ENCODE data around the gene CCDC70. TPM values are rescaled to one million over a fixed set of nuclear protein-coding genes. Genes with fewer than 3 reads are reported as not detected.

The CCDC70 gene
- total RNA-seq (2021; fragmentation: NEBNext Ultra II Directional; extraction: Animal tissue kit (Norgen Biotek cat#: 25700)) (not detected in 2 replicates), polyA plus RNA-seq (2011; rRNA removed) (not detected in 2 replicates), polyA minus RNA-seq (2011; rRNA and poly(A)+ RNA removed) (not detected in 2 replicates)
- polyA plus RNA-seq (2011; cell fraction: cytosol; rRNA removed): not detected
- polyA plus RNA-seq (2011; cell fraction: nucleus; rRNA removed): not detected
- not detected in 4 replicates for polyA plus RNA-seq (2012, experiment 1 of 2)
- not detected for polyA plus RNA-seq (2012, experiment 2 of 2)
- polyA plus RNA-seq (2013, experiment 1 of 2): not detected
- polyA plus RNA-seq (2013, experiment 2 of 2): not detected
- not detected for polyA minus RNA-seq (2011; cell fraction: cytosol; rRNA and poly(A)+ RNA removed)
- polyA minus RNA-seq (2011; cell fraction: nucleus; rRNA and poly(A)+ RNA removed): not detected
- long read RNA-seq, experiment 1: 0 reads
- long read RNA-seq, experiment 2: 0 reads

DNA sequence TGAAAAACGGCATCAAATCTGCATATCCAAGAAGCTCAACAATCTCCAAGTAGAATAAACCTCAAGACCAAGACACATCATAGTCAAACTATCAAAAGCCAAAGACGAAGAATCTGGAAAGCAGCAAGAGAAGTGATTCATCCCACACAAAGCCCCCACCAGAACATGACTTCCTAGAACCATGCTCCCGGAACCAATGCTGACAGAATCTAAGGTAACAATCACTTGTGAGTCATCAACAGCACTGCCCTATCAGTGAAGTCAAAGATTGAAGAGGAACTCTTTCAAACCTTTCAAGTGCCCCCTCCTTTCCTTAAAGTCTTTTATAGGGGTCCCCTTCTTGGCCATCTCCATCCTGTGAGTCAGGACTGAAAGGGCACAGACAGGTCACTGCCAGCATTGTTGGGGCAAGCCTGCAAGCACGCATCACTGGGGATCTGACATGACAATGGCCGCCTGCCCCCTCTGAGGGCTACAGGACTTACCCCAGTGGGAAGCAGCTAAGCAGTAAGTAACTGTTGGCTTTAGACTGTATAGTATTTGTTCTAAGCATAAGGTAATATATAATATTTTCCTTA lies at the start of gene CCDC70:
Gene CCDC70 (plus strand): TSS at position 247 of the 578 bp plus-strand sequence. CDS start 3,443 bp downstream, outside the sequence.
- no peak within 1 kb of the TSS for H2BK15ac ChIP-seq (ENCODE audit: low read length)
- H4K91ac ChIP-seq (replicated peaks; ENCODE audit: insufficient read length, low read length): no peak within 1 kb of the TSS
- H3K23ac ChIP-seq (ENCODE audit: insufficient read length): no peak within 1 kb of the TSS
- H3K23me2 ChIP-seq (ENCODE audit: low read depth, low read length): no peaks in the 10 kb centered on the region; the same call in 1 of the 2 replicates
- H3K18ac ChIP-seq (ENCODE audit: extremely low read depth, low read length): no peak within 1 kb of the TSS
- H3K79me2 ChIP-seq (ENCODE audit: control insufficient read depth in 1 of 2, insufficient read depth in 2 of 2, low read length in 2 of 2): no peaks in the 10 kb centered on the region
- H3K14ac ChIP-seq (ENCODE audit: insufficient read length): no peak within 1 kb of the TSS
- TF ChIP-seq YY1 (IDR thresholded peaks at IDR 0.05; ENCODE audit: low read depth, low read length): 0 out of 2 replicates have a peak, but pooled peaks have one; percentile 10
- TF ChIP-seq BCL11A (IDR thresholded peaks at IDR 0.05; ENCODE audit: low read depth in 2 of 2, low read length in 2 of 2): no peak
- H2BK5ac ChIP-seq (ENCODE audit: low read depth, low read length): no peak within 1 kb of the TSS
- no peak within 1 kb of the TSS for H3K4me3 ChIP-seq (ENCODE audit: extremely low read depth in 1 of 4, insufficient read depth in 2 of 4, low read depth in 3 of 4, low read length in 4 of 4)
- no peak within 1 kb of the TSS for H2BK120ac ChIP-seq (replicated peaks; ENCODE audit: low read depth, low read length)
- DNase-seq (ENCODE audit: low read depth in 1 of 2, low spot score in 2 of 2) (no peak), FAIRE-seq (no peak)
- no peaks in the 10 kb centered on the region for H3K79me1 ChIP-seq (ENCODE audit: low read depth, low read length)
- H3K4ac ChIP-seq (replicated peaks; ENCODE audit: insufficient read length, low read depth, low read length): no peak within 1 kb of the TSS
- no peak within 1 kb of the TSS for H3K56ac ChIP-seq (replicated peaks; ENCODE audit: insufficient read length, low read depth, low read length)
- no peak within 1 kb of the TSS for H4K5ac ChIP-seq (ENCODE audit: insufficient read length, low read depth, low read length)
- no peak within 1 kb of the TSS for H2AK5ac ChIP-seq (ENCODE audit: low read depth, low read length)
- WGBS, 2 experiments (ENCODE audit: extremely low coverage in 1 of 2, insufficient coverage in 1 of 2, insufficient read length in 1 of 2, insufficient replicate concordance in 2 of 2, low coverage in 1 of 2, low lambda C conversion rate in 2 of 2, missing lambda C conversion rate in 1 of 2): 88% methylated on average over 5 of the region's 5 CpGs; no CpG with 5 or more reads in 1 of the 2 experiments
- H3K27ac ChIP-seq (ENCODE audit: low read depth, low read length): no peak within 1 kb of the TSS
- no peak within 1 kb of the TSS for H2BK12ac ChIP-seq (ENCODE audit: low read depth, low read length)
- H3K36me3 ChIP-seq (ENCODE audit: control insufficient read depth in 2 of 4, insufficient read depth in 4 of 4, low read length in 3 of 4): no peaks in the 10 kb centered on the region
- no peak within 1 kb of the TSS for H3K9ac ChIP-seq (replicated peaks in 1 of 4; ENCODE audit: extremely low read depth in 1 of 4, low read depth in 3 of 4, low read length in 3 of 4)
- peaks cover 0 to 2% (median 0%) of the 10 kb centered on the region in 4 experiments; a peak in 1 of 7 replicates for H3K27me3 ChIP-seq (replicated peaks in 1 of 4; ENCODE audit: control insufficient read depth in 3 of 4, extremely low read depth in 1 of 4, insufficient read depth in 3 of 4, low read length in 3 of 4)
- CTCF ChIA-PET (ENCODE audit: partially characterized antibody): interaction anchor here (0.6 to 3.4 kb wide), 5 partner anchors 12 to 49 kb away, joined by 3 to 14 read pairs (median 3); no protein-coding TSS in a partner anchor
- H3K4me2 ChIP-seq (ENCODE audit: insufficient read depth in 1 of 2, low read depth in 2 of 2, low read length in 2 of 2): no peak within 1 kb of the TSS
- H2BK20ac ChIP-seq (ENCODE audit: low read length): no peak within 1 kb of the TSS
- H4K20me1 ChIP-seq (replicated peaks in 1 of 2; ENCODE audit: control insufficient read depth in 1 of 2, insufficient read depth in 2 of 2, low read length in 2 of 2): no peaks in the 10 kb centered on the region
- no peaks in the 10 kb centered on the region for H3K4me1 ChIP-seq (replicated peaks in 1 of 4; ENCODE audit: control insufficient read depth in 3 of 4, insufficient read depth in 4 of 4, low read length in 3 of 4)
- H3K9me3 ChIP-seq (ENCODE audit: insufficient read depth in 2 of 2, low read depth in 1 of 2, low read length in 1 of 2): no peaks in the 10 kb centered on the region
- POLR2A ChIA-PET (ENCODE audit: partially characterized antibody): no interaction called here
- no peak within 1 kb of the TSS for H2AFZ ChIP-seq (ENCODE audit: low read length)
- H4K8ac ChIP-seq (ENCODE audit: extremely low read depth, insufficient read depth, low read length): no peak within 1 kb of the TSS

Measured in H1 (cell line).